Retinal pigment epithelial cell (primary cell): ENCODE measurements around the gene SLC12A5.

ENCODE experiments used
- DNase-seq: peaks from one replicate; pipeline ENCODE4 v3.0.0-alpha.2; 2010; ENCODE audit warnings: low read depth
- H3K4me3 ChIP-seq: 2 replicates; pipeline ENCODE4 v1.5.1; 2011; ENCODE audit warnings: mild to moderate bottlenecking, low read length, control low read depth, moderate library complexity
- CTCF ChIP-seq: conservative IDR thresholded peaks from 2 replicates; pipeline ENCODE4 v1.5.1; 2011; ENCODE audit warnings: low read depth, low read length, control low read depth, inconsistent platforms

Gene SLC12A5

GRCh38 chr20:46108435-46108841, 79.4 kb downstream of the SLC12A5 start:
- no peak overlapping the region for H3K4me3 ChIP-seq
- no peak for TF ChIP-seq CTCF
- DNase-seq: no peak

GRCh38 chr20:46108976-46109375, 80.0 kb downstream of the SLC12A5 start:
- no peak overlapping the region for H3K4me3 ChIP-seq

More at GRCh38 chr20:46108976-46109375, 80.0 kb downstream of the SLC12A5 start:
- no peak for TF ChIP-seq CTCF
- DNase-seq: no peak
